ENCODE results near the gene POU3F1. TPM values are rescaled to one million over a fixed set of nuclear protein-coding genes. Genes with fewer than 3 reads are reported as not detected.

Gene POU3F1
- polyA plus RNA-seq, 4 donors, result 0.55 to 1.2 (median 1.0) TPM

GRCh38 chr1:38029081-38029681, 17.4 kb downstream of the POU3F1 start:
- no peak for DNase-seq (ENCODE audit: low read depth in 4 of 4, low spot score in 3 of 4)

DNA sequence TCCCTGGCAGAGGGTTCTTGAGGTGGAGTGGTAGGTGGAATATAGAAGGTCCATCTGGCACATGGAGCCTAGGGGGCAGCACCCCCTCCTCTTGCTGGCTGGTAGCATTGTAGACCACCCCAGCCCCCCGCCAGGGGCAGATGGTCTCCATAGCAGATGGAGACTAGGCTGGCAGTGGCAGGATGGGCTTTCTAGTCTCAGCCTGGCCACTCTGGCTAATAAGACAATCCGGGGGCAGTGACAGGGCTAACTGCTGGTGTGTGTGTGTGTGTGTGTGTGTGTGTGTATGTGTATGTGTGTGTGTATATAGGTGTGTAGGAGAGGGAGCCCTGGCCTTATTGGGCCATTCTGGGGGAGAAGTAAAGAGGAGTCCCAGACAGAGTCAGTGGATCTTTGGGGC, 17.9 kb downstream of the POU3F1 start:
- no peak for DNase-seq (ENCODE audit: low read depth in 4 of 4, low spot score in 3 of 4)

DNA sequence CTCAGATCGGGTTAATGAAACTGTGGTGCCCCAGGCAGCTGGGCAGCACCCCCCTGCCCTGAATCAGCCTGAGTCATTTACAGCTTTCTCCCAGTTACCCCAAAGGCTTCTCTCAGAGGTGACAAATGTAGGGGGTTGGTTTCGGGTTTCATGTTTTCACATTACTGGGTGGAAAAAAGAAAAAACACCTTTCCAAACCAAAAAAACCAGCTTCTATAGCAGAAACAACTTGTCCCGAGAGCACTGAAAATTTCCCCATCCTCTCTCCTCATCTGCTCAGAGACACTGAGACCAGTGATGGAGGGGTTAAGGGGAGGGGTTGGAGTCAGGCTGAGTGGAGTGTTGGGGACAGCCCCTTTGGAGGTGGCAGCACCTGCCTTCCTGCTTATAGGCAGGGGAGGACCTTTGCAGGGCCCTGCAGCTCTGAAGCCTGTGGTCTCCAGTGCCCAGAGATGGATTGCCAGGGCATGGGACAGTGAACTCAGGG, 18.4 kb downstream of the POU3F1 start:
- no peak for DNase-seq (ENCODE audit: low read depth in 4 of 4, low spot score in 3 of 4)

GRCh38 chr1:38027201-38028104, 19.1 kb downstream of the POU3F1 start:
- DNase-seq (ENCODE audit: low read depth in 4 of 4, low spot score in 3 of 4), result no peak

GRCh38 chr1:38026592-38027200, 19.9 kb downstream of the POU3F1 start:
- DNase-seq (ENCODE audit: low read depth in 4 of 4, low spot score in 3 of 4), result no peak

DNA sequence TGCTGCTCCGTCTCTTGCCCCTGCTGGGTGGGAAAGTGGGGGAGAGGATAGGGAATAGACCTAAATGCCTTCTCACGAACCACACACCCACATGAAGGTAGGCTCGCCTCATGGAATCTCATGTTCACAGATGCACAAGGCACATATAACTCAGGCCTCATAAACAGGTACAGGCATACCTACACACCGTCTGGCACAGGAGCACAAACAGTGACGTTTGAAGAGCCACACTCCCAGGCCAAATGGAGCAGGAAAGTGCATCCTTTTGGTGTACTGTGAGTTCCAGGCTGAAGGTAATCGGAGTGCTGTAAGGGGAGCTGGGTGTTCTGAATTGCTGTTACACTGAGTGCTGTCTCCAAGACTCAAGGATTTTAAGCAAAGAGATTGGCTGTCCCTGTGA, 20.9 kb downstream of the POU3F1 start:
- no peak for DNase-seq (ENCODE audit: low read depth in 4 of 4, low spot score in 3 of 4)

DNA sequence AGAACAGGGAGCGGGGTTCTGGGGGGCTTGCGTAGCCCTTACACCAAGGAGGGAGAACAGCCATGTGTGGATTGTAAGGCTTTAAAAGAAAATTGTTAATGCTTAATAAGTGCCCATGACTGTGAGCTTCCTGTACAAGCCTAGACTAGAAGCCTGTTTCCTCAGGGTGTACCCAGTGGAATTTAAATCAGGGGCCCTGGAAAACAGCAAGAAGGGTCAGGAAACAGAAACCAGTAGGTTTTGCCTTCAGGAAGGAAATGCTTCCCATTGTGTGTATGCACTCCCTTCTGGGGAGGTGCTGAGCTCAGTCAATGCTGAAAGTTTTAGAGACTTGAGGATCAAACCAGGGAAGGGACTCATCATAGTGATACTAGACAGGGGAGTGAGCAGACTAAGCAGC, 21.4 kb downstream of the POU3F1 start:
- DNase-seq (ENCODE audit: low read depth in 4 of 4, low spot score in 3 of 4), result no peak

DNA sequence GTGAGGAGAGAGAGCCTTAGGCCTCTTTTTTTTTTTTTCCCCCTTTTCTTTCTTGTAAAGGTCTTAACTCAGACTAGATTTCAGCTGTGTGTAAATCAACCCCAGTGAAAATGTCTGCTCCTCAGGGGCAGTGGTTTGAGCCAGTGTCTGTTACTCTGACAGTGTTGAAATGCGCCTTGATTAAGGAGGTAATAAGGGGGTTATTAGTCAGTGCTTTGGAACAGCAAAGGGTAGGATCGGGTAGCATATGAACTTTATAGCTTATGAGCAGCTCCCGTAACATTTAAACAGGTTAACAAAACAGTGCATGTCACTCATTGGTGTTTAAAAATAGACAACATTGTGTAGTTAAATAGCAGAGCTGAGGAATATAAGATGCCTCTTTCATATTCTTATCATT, 23.8 kb downstream of the POU3F1 start:
- DNase-seq (ENCODE audit: low read depth in 4 of 4, low spot score in 3 of 4), result no peak

DNA sequence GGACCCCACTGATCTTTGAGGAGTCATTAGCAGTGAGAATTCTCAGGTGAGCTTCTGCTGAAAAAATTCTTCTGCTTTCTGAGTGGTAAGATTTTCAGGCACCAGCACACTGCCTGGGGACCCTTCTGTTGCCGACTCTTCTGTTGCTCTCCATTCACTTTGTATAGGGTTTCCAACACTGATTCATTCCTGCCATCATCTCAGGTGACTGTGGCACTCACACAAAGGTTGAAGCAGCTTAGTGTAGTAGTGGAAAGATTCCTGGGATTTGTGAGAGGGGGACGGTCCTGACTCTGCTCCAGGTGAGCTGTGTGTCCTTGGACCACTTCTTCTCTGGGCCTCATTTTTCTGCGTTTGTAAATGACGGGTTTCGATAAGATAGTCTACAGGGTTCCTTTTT, 24.6 kb downstream of the POU3F1 start:
- no peak for DNase-seq (ENCODE audit: low read depth in 4 of 4, low spot score in 3 of 4)

GRCh38 chr1:38020396-38020795, 26.2 kb downstream of the POU3F1 start:
- DNase-seq (ENCODE audit: low read depth in 4 of 4, low spot score in 3 of 4), result no peak

- no peak for DNase-seq (ENCODE audit: low read depth in 4 of 4, low spot score in 3 of 4)
Observed at GRCh38 chr1:38018864-38019343, 27.7 kb downstream of the POU3F1 start.

- no peak for DNase-seq (ENCODE audit: low read depth in 4 of 4, low spot score in 3 of 4)
Observed at GRCh38 chr1:38015978-38016725, 30.4 kb downstream of the POU3F1 start.

GRCh38 chr1:38014724-38015424, 31.7 kb downstream of the POU3F1 start:
- no peak for DNase-seq (ENCODE audit: low read depth in 4 of 4, low spot score in 3 of 4)

DNA sequence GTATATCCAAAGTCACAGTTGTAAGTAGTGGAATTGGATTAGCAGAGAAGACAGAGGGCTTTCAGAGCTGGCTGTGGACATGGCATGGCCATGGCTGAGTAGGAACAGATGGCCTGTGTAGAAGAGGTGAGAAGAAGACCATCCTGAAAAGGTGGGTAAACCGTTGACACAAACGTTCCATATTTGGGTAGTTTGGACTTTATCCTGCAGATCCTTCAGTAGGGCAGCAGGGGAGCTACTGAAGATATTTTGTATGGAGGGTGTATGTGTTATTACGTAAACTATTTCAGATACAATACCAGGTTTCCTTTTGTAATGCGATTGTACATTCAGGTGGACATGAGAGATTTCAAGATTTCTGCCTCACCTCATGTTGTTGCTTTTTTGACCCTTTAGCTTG, 32.4 kb downstream of the POU3F1 start:
- no peak for DNase-seq (ENCODE audit: low read depth in 4 of 4, low spot score in 3 of 4)

GRCh38 chr1:38013227-38013622, 33.4 kb downstream of the POU3F1 start:
- DNase-seq (ENCODE audit: low read depth in 4 of 4, low spot score in 3 of 4), result no peak

- peak; percentile 94 to 98 (median 96) for DNase-seq (ENCODE audit: low read depth in 4 of 4, low spot score in 3 of 4)
Observed at GRCh38 chr1:38012363-38013226, 34.0 kb downstream of the POU3F1 start, which contains the start of gene UTP11. UTP11 (plus strand) TSS chr1:38012734; CDS start chr1:38012803, 69 bp downstream.

DNA sequence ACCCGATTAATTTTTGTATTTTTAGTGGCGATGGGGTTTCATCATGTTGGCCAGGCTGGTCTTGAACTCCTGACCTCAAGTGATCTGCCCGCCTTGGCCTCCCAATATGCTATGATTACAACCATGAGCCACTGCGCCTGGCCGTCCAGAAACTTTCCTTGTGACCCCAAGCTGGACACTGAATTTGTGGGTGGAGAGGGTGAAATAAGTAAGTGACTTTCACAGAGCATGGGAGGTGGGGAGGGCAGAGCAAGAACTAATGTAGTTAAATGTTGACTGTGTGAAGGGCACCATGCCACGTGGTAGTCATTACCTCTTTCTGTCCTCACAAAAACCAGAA, 36.8 kb downstream of the POU3F1 start:
- no peak for DNase-seq (ENCODE audit: low read depth in 4 of 4, low spot score in 3 of 4)

GRCh38 chr1:38009088-38009840, 37.3 kb downstream of the POU3F1 start:
- no peak for DNase-seq (ENCODE audit: low read depth in 4 of 4, low spot score in 3 of 4)

All from left renal pelvis (tissue), 4 donors.